SH-SY5Y (cell line): ENCODE results near the gene MOBP.

Experiments used
- GATA2 ChIP-seq: IDR thresholded peaks from 2 replicates; pipeline ENCODE4 v1.6.1; 2011; ENCODE audit warnings: mild to moderate bottlenecking, low read depth, low read length
- GATA3 ChIP-seq: IDR thresholded peaks from 2 replicates; pipeline ENCODE4 v1.6.1; 2011; ENCODE audit warnings: low read depth, mild to moderate bottlenecking, low read length, moderate library complexity

The MOBP gene

DNA sequence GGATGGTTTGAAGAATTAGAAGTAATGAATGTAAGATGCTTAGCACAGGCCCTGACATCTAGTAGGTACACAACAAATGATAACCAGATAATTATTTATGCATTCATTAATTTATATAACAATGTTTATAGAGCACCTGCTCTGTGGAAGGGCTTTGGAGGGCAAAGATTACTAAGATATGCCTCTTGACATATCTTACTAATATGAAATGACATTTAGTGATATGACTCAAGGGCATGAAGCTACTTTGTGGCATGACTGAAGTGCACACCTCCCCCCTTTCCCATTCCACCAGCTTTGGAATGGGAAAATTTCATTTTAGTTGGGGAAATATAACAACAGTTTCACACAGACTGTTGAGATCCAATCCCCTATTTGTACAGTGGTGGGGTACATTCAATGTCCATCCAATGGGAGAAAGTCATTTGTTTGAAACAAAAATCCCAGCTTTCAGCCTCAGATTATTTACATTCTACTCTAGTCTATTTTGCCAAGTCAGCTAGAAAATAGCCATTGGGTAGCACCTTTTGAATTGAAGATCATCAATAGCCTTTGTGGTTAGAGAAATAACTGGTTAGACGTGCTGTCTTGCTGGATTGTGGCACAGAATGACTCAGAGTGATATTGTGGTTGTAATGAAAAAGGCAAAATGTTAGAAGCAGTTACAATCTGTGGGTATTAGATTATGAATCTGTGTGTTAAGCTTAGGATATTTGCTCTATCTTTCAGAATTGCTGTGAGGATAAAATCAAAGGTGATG is 72.9 kb downstream of the MOBP start:
- no peak for TF ChIP-seq GATA3
- no peak for TF ChIP-seq GATA2

- TF ChIP-seq GATA3 (no peak), GATA2 (no peak)
These were observed 74.0 kb downstream of the MOBP start for GRCh38 chr3:39541442-39541841.

- TF ChIP-seq GATA2 (no peak), GATA3 (no peak)
These were observed 74.4 kb downstream of the MOBP start for GRCh38 chr3:39541917-39542329.

DNA sequence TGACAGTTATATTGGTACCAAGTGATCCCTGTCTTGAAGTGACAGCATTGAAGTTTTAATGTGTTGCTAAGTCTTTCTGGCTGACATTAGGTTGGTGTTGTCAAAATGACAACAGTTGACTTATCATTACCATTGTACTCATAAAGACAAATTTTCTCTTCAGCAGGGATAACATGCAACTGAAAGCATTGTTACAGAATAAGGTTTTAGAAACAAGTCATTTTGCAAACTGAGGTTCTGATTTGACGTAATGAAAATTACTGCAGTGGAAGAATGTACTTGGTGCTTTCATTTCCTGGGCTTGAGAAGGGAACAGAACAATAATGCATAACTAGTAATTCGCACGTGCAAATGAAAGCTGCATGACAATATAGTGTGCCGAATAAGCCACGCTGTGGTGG is 75.1 kb downstream of the MOBP start:
- TF ChIP-seq GATA2 (no peak), GATA3 (no peak)

DNA sequence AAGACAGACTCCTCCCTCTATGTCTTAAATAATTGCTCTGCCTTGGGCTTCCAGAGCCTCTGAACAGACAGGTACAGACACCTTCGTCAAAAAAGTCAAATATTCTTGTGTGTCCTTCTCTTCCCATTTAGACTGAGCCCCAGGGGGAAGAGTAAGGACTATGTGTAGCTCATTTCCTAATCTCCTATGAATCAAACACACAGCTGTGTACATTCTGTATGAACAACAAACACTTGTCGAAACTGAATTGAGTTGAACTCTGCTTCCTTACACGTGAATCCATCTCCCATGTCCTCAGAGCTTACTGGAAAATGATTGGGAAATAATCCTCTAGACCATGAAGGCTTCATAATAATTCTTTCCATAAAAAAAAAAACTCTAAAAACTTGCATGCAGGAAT is 80.8 kb downstream of the MOBP start:
- no peak for TF ChIP-seq GATA2
- TF ChIP-seq GATA3 = no peak

DNA sequence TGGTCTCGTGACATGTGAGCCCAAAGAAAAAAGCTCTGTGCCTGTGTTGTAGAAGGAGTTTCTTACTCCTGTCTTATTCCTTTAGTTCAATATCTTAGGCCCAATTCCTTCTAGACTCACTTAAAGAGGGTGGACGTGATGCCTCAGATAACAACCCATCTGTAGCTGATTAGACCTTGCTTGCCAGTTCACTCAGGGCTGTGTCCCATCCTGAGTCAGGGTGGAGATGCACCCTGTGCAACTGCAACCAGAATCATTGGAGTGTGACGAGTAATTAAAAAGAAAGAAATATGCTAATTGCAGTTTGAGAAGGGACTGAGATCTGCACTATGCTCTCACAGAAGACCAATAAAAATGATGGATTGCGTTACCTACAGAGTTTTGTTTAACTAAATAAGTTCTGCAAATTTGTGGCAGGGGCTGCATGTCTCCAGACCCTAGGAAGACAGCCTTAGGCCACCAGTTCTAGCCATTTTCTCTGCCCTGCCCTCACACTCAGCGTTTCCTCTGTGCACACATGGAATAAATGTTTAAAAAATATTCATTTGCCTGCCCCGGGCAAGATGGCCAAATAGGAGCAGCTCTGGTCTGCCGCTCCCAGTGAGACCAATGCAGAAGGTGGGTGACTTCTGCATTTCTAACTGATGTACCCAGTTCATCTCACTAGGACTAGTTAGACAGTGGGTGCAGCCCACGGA is 83.0 kb downstream of the MOBP start:
- TF ChIP-seq GATA2 (no peak), GATA3 (no peak)
